IMR-90 (cell line): ENCODE data around the gene DUSP22. TPM values are rescaled to one million over a fixed set of nuclear protein-coding genes. Genes with fewer than 3 reads are reported as not detected.

Experiments used
- ATAC-seq: fragments of 200-7000 bp; cut with Tn5 transposase; 2 replicates; pipeline ENCODE4 v1.9.1; 2020; ENCODE audit warnings: low read depth, mild to moderate bottlenecking, moderate library complexity
- BruUV-seq: library from RNA; stranded (reverse); fragments of 400-500 nt; replicated peaks from 2 replicates; lab custom pipeline; 2021; lab: Mats Ljungman, UMichigan
- CTCF ChIA-PET: fragments of 300-600 bp; formaldehyde crosslinking; extraction: SDS; loops from one replicate; lab custom pipeline; 2021; ENCODE audit warnings: antibody characterized with exemption; lab: Yijun Ruan, JAX
- POLR2A ChIA-PET: fragments of 300-600 bp; sonication (Branson Sonifier 250); formaldehyde crosslinking; loops from one replicate; lab custom pipeline; 2022; ENCODE audit warnings: antibody characterized with exemption; ENCODE audit not compliant: unreplicated experiment; lab: Charles Lee
- DNase-seq: peaks from one replicate; pipeline ENCODE4 v3.0.0; 2013
- H2AFZ ChIP-seq: replicated peaks from 2 replicates; pipeline ENCODE3; 2013; ENCODE audit warnings: low read length, mild to moderate bottlenecking; ENCODE audit not compliant: poor library complexity
- H2AK5ac ChIP-seq: 2 replicates; pipeline ENCODE4 v1.6.1; 2013; ENCODE audit warnings: low read depth, low read length, inconsistent platforms
- H2AK9ac ChIP-seq: replicated peaks from 2 replicates; pipeline ENCODE3; 2013; ENCODE audit warnings: mild to moderate bottlenecking, low read depth, low read length, moderate library complexity; ENCODE audit not compliant: poor library complexity
- H2BK120ac ChIP-seq: 2 replicates; pipeline ENCODE4 v1.6.1; 2013; ENCODE audit warnings: low read depth, low read length, inconsistent platforms
- H2BK15ac ChIP-seq: 3 replicates; pipeline ENCODE4 v1.6.1; 2013; ENCODE audit warnings: low read depth, low read length, inconsistent platforms
- H2BK20ac ChIP-seq: 2 replicates; pipeline ENCODE4 v1.6.1; 2013; ENCODE audit warnings: low read depth, mild to moderate bottlenecking, inconsistent platforms, low read length, moderate library complexity
- H2BK5ac ChIP-seq: 2 replicates; pipeline ENCODE4 v1.6.1; 2013; ENCODE audit warnings: mild to moderate bottlenecking, low read depth, low read length, inconsistent platforms; ENCODE audit not compliant: poor library complexity, severe bottlenecking
- H3K14ac ChIP-seq: replicated peaks from 2 replicates; pipeline ENCODE4 v1.6.1; 2013; ENCODE audit warnings: low read depth, low read length, inconsistent platforms
- H3K18ac ChIP-seq: 2 replicates; pipeline ENCODE4 v1.6.1; 2013; ENCODE audit warnings: low read depth, low read length, control low read depth
- H3K23ac ChIP-seq: 2 replicates; pipeline ENCODE4 v1.6.1; 2013; ENCODE audit warnings: low read depth, low read length, inconsistent platforms
- H3K27ac ChIP-seq: 2 replicates; pipeline ENCODE4 v1.5.1; 2013; ENCODE audit warnings: mild to moderate bottlenecking, control low read depth, low read length; ENCODE audit not compliant: insufficient read depth
- H3K27me3 ChIP-seq: 2 replicates; pipeline ENCODE4 v1.6.1; 2013; ENCODE audit warnings: low read length; ENCODE audit not compliant: control insufficient read depth, insufficient read depth
- H3K36me3 ChIP-seq: 2 replicates; pipeline ENCODE4 v1.6.1; 2013; ENCODE audit warnings: low read length, mixed read lengths; ENCODE audit not compliant: control insufficient read depth, insufficient read depth
- H3K4ac ChIP-seq: 2 replicates; pipeline ENCODE4 v1.6.1; 2013; ENCODE audit warnings: low read depth, low read length, inconsistent platforms
- H3K4me1 ChIP-seq: 2 replicates; pipeline ENCODE4 v1.6.1; 2013; ENCODE audit warnings: low read length, mixed read lengths; ENCODE audit not compliant: control insufficient read depth, insufficient read depth
- H3K4me2 ChIP-seq: 2 replicates; pipeline ENCODE4 v1.6.1; 2013; ENCODE audit warnings: low read depth, mild to moderate bottlenecking, control low read depth, low read length, moderate library complexity
- H3K4me3 ChIP-seq: 2 replicates; pipeline ENCODE4 v1.5.1; 2013; ENCODE audit warnings: low read depth, mild to moderate bottlenecking, control low read depth, low read length, moderate library complexity; ENCODE audit not compliant: insufficient read depth
- H3K56ac ChIP-seq: 2 replicates; pipeline ENCODE4 v1.6.1; 2013; ENCODE audit warnings: low read length, inconsistent platforms; ENCODE audit not compliant: insufficient read depth; ENCODE audit errors: extremely low read depth
- H3K79me1 ChIP-seq, 2 experiments: 2 replicates each; pipeline ENCODE4 v1.6.1; 2013; ENCODE audit warnings: low read length in 2 of 2, inconsistent platforms in 1 of 2, low read depth in 1 of 2
- H3K9ac ChIP-seq: 2 replicates; pipeline ENCODE4 v1.6.1; 2013; ENCODE audit warnings: low read depth, low read length, control low read depth
- H3K9me1 ChIP-seq: 2 replicates; pipeline ENCODE4 v1.6.1; 2013; ENCODE audit warnings: low read length, inconsistent platforms; ENCODE audit not compliant: insufficient read depth
- H3K9me3 ChIP-seq: 2 replicates; pipeline ENCODE4 v1.6.1; 2013; ENCODE audit warnings: low read length; ENCODE audit not compliant: control insufficient read depth, insufficient read depth
- H4K20me1 ChIP-seq: 2 replicates; pipeline ENCODE4 v1.6.1; 2013; ENCODE audit warnings: low read length, inconsistent platforms; ENCODE audit not compliant: insufficient read depth
- H4K5ac ChIP-seq: 2 replicates; pipeline ENCODE4 v1.6.1; 2013; ENCODE audit warnings: mild to moderate bottlenecking, low read depth, low read length, control low read depth
- H4K8ac ChIP-seq, 2 experiments: 2 replicates each; pipeline ENCODE4 v1.6.1; 2013; ENCODE audit warnings: low read depth in 2 of 2, low read length in 2 of 2, control low read depth in 1 of 2, inconsistent platforms in 1 of 2
- H4K91ac ChIP-seq: 2 replicates; pipeline ENCODE4 v1.6.1; 2013; ENCODE audit warnings: low read depth, low read length, inconsistent platforms; ENCODE audit not compliant: insufficient read depth
- MXI1 ChIP-seq: IDR thresholded peaks from 2 replicates; pipeline ENCODE4 v1.6.1; 2012; ENCODE audit warnings: low read depth, mild to moderate bottlenecking, low read length, moderate library complexity, borderline replicate concordance
- WGBS, 2 experiments: methylation state at CpG; one replicate each; pipeline versions ENCODE4 v1.1.5 to v1.1.7; 2013; ENCODE audit warnings: missing lambda C conversion rate in 2 of 2; ENCODE audit not compliant: insufficient read length in 1 of 2; ENCODE audit errors: extremely low coverage in 2 of 2; 5-methylcytosine and 5-hydroxymethylcytosine counted together
- dilution Hi-C: fragments of 300-500 bp; cut with HindIII; formaldehyde crosslinking; loops from one replicate; pipeline ENCODE4 v1.14.3; 2018; ENCODE audit warnings: low sequenced_read_pairs; ENCODE audit not compliant: unreplicated experiment
- in situ Hi-C: fragments of 300-500 bp; cut with MboI; formaldehyde crosslinking; loops from 3 replicates; pipeline ENCODE4 v1.14.3; 2019; ENCODE audit warnings: low sequenced_read_pairs, inconsistent platforms, mixed read lengths
- intact Hi-C: fragments of 100-400 bp; cut with micrococcal nuclease; formaldehyde crosslinking; loops from 2 replicates; pipeline ENCODE4 v1.10.0; 2022
- polyA plus RNA-seq, 3 experiments: library from polyadenylated mRNA; depleted of rRNA; stranded (reverse); fragments of >200 nt; gene quantifications; 2 replicates each; pipeline ENCODE4 v1.2.3, GENCODE V29; 2012; ENCODE audit warnings: low replicate concordance in 1 of 3
- total RNA-seq: library from RNA; depleted of rRNA; stranded (reverse); fragments of >200 nt; gene quantifications from 2 replicates; pipeline ENCODE4 v1.2.3, GENCODE V29; 2012

Gene DUSP22
- total and polyA plus RNA-seq, 2 of the 4 experiments (the other 2 are of a cell fraction) = 7.1 to 8.2 TPM

- Histone ChIP-seq H2AFZ (no peak overlapping the region), H3K9me3 (peaks cover 2% of the 10 kb centered on the region; the same call in 1 of the 2 replicates), H3K9ac (no peak overlapping the region), H2AK9ac (no peak overlapping the region), H3K27me3 (no peaks in the 10 kb centered on the region), H3K4me2 (no peak overlapping the region), H3K9me1 (no peaks in the 10 kb centered on the region), H4K91ac (no peak overlapping the region), H4K5ac (no peak overlapping the region), H3K56ac (no peak overlapping the region), H2BK20ac (no peak overlapping the region), H2BK120ac (no peak overlapping the region), H3K4ac (no peak overlapping the region), H3K79me1 (peaks cover 0 to 4% of the 10 kb centered on the region in 2 experiments; a peak in 1 of 4 replicates), H3K18ac (no peak overlapping the region), H3K23ac (no peak overlapping the region), H3K36me3 (no peaks in the 10 kb centered on the region), H2AK5ac (no peak overlapping the region), H2BK15ac (no peak overlapping the region), H3K4me3 (no peak overlapping the region), H2BK5ac (no peak overlapping the region), H3K27ac (no peak overlapping the region), H4K8ac (no peak overlapping the region), H3K4me1 (no peaks in the 10 kb centered on the region; the same call in 1 of the 2 replicates), H4K20me1 (no peaks in the 10 kb centered on the region), H3K14ac (no peak overlapping the region)
- TF ChIP-seq MXI1 = no peak
- dilution Hi-C loops (no loop called here), intact Hi-C loops (no loop called here), in situ Hi-C loops (no loop called here)
- ATAC-seq (no peak), DNase-seq (no peak)
- ChIA-PET CTCF (no interaction called here), POLR2A (no interaction called here)
- no TSS peak for BruUV-seq
- 25% methylated on average over 1 of the region's 4 CpGs; no CpG with 5 or more reads in 1 of the 2 experiments for WGBS, 2 experiments
These were observed 26.1 kb downstream of the DUSP22 start for GRCh38 chr6:318243-318890.
